Femur (tissue), 1 donor: Measurements from ENCODE around the gene MINDY2.

Experiments
- DNase-seq: peaks from one replicate; pipeline ENCODE4 v3.0.0-alpha.2; 2017

Gene MINDY2

DNA sequence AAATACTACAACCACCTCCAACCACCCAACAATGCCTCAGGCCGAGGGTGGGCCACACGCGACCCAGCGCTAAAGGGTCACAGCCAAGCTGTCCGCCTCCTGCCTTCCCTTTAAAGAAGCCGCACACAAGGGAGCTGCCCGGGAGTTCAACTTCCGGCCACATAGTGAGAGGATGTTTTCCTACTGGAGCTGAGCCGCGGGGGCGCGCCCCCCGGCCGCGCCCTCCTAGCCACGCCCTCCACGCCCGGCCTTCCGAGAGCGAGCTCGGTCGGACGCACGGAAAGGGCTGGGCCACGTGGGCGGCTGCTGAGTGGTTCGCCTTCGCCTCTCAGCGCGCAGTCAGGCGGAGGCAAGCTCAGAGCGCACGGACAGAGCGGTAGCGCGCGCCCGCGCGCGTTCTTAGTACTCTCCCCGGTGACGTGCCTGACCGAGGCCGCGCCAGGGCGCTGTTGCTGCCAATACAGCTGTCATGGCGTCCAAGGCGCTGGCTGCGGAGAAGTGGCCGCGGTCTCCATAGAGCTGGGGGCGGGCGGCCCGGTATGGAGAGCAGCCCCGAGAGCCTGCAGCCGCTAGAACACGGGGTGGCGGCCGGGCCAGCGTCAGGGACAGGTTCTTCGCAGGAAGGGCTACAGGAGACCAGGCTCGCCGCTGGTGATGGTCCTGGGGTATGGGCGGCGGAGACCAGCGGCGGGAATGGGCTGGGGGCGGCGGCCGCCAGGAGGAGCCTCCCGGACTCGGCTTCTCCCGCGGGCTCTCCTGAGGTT is at the start of gene MINDY2:
MINDY2 (plus strand) TSS at position 446 of the 764 bp plus-strand sequence; CDS start at position 540, 94 bp downstream.
- peak; percentile 99 for DNase-seq

GRCh38 chr15:58724466-58724865 is 46.6 kb upstream of the MINDY2 start:
- no peak for DNase-seq

DNA sequence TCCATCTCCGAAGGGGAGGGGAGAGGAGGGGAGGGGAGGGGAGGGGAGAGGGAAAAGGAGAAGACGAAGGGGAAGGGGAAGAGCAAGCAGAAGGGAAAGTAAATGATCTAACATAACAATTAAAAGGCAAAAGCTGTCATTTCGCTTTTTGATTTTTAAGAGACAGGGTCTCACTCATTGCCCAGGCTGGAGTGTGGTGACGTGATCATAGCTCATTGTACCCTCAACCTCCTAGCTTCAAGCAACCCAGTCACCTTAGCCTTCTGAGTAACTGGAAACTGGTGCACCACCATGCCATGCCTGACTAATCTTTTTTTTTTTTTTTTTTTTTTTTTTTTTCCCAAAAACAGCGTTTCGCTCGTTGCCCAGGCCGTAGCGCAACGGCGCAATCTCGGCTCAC is 44.2 kb upstream of the MINDY2 start:
- DNase-seq: no peak

- DNase-seq: peak; percentile 20
Measured at GRCh38 chr15:58731756-58732535, 39.2 kb upstream of the MINDY2 start.

GRCh38 chr15:58732625-58733363 is 38.3 kb upstream of the MINDY2 start:
- DNase-seq: no peak

GRCh38 chr15:58734859-58735258 is 36.2 kb upstream of the MINDY2 start:
- no peak for DNase-seq

- no peak for DNase-seq
Measured at GRCh38 chr15:58736018-58736643, 35.0 kb upstream of the MINDY2 start.

- DNase-seq: no peak
Measured at GRCh38 chr15:58737298-58737697, 33.8 kb upstream of the MINDY2 start.

GRCh38 chr15:58738046-58738707 is 32.9 kb upstream of the MINDY2 start:
- no peak for DNase-seq

GRCh38 chr15:58740436-58740835 is 30.7 kb upstream of the MINDY2 start:
- DNase-seq: no peak

DNA sequence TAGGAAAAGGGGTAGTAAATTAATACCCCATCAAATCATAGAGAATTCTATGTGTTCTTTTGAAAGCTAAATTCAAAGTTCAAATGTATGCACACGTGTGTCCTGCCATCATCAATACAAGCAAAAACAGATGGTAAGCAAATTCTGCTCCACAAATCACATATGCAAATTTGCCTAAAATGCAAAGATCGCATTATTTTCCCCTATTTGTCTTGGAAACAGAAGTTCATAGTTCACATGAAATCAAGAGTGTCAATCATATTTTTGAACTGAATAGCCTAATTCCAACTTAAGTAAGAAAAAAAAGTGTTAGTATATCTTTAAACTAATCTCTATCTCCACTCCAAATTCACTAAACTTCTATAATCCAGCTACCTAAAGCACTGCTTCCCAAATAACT is 30.1 kb upstream of the MINDY2 start:
- no peak for DNase-seq

- no peak for DNase-seq
Measured at GRCh38 chr15:58742022-58742813, 28.9 kb upstream of the MINDY2 start.

DNA sequence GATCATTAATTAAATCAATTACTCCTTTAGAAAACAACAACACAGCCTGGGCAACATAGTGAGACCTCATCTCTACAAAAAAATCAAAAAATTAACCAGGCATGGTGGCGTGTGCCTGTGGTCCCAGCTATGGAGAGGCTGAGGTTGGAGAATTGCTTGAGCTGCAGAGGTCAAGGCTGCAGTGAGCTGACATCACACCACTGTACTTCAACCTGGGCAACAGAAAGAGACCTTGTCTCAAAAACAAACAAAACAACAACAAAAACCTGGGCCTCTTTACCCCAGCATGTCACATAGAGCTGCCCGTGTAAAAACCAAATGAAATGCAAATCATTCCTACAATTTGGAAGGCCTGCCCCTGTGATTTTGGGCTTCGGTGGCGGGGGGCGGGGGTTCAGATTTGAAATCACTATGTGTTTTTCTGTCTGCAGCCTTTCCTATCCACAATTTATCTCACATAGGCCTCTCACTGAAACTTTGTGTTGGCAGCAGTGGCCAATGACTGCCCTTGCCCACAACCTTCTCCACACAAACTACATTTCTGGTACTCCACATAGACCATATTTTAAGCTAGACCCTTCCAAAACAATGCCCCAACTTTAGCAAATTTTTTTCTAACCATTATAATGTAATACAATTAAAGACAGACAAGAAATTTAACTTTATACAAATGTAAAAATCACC is 28.1 kb upstream of the MINDY2 start:
- DNase-seq: no peak

DNA sequence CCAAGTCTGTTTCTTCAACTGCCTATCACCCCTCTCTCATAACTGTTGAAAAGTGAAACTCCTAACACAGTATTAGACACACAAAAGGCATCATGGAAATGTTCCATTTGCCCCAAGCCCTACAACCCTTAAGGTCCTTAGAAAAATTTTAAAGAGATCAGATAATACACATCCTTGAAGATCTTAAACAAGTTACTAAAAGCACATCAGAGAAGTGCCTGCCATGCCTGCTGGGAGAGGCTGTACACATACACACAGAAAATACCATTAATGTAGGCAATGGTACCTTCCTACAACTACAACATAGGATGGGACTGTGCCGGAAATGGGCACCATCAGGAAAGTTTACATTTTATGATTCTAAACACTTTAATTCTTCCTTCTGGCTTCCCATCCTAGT is 24.9 kb upstream of the MINDY2 start:
- no peak for DNase-seq

- no peak for DNase-seq
Measured at GRCh38 chr15:58748040-58748851, 22.9 kb upstream of the MINDY2 start.

DNA sequence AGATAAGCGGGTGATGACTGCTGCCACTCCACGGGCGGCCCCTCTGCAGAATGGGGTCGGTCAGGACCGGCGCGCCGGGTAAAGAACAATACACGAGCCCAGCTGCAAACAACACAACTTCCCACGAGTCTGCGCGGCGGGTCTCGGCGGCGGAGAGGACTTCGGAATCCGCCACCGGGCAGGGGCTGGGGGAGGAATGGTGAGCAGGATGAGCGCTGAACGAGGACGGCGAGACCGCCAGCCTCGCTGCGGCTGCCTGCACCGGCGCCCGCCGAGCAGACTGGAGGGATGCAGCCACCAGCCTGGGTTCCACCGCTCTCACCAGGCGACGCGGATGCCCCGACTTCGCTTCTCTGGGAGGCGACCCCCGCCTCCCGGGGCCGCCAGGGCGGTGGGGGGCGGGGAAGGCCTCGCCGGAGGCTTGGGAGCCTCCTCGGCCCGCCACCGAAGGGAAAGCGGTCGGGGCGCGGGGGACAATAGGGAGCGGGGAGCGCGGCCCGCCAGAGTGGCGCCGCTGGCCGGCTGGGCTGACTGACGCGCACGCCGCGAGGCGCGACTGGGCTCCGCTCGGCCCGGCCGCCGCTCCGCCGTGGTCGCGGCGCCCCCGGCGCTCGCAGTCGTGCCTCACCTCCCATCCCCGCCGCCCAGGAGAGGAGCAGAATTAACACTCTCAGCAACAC is 22.1 kb upstream of the MINDY2 start:
- peak; percentile 75 for DNase-seq

DNA sequence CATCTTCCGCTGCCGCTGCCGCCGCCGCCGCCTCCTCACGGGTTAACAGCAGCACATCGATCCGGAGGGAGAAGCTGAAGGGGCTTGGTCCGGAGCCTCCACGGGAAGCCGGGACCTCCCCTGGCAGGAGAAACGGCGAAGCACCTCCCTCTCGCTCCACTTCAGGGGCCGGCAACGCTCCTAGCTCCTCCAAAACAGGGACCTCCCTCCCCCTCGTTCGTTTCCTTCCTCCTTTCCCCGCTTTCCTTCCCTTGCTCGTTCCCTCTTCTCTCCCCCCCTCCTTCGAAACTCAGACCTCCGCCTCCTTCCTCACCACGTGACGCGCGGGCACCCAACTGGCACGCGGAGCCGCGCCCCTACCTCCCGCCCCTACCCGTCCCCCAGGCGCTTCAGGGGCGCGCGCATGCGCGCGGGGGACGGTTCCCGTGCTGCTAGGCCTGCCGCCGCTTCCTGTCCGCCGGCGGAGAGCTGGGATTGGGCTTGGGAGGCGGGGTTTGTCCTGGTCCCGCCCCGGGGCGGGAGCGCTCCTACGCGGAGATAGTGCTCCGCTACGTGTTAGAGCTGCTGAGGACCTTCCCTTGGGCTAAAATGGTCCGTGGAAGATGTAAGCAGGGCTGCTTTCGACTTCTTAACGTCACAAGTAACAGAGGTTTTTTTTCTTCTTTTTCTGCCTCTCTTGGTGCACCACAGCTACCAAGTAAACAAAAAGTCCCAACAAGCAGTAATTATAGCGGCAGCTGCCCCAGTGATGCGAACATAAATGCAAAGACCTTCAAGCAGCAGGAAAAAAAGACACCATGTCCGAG is 21.4 kb upstream of the MINDY2 start, which contains the start of gene ADAM10:
ADAM10 (minus strand) TSS at position 176 of the 806 bp plus-strand sequence; CDS start at position 3, 173 bp downstream.
- peak; percentile 100 for DNase-seq

DNA sequence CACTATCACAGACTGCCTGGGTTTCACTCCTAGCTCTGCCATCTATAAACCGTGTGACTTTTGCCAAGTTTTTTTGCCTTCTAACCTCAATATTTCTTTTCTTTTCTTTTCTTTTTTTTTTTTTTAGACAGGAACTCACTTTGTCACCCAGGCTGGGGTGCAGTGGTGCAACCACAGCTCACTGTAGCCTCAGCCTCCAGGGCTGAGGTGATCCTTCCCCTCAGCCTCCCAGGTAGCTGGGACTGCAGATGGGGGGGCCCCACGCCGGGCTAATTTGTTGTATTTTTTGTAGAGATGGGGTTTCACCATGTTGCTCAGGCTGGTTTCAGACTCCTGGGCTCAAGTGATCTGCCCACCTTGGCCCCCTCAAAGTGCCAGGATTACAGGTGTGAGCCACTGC is 18.4 kb upstream of the MINDY2 start:
- DNase-seq: no peak
